ENCODE measurements around the gene ALDH5A1.

DNA sequence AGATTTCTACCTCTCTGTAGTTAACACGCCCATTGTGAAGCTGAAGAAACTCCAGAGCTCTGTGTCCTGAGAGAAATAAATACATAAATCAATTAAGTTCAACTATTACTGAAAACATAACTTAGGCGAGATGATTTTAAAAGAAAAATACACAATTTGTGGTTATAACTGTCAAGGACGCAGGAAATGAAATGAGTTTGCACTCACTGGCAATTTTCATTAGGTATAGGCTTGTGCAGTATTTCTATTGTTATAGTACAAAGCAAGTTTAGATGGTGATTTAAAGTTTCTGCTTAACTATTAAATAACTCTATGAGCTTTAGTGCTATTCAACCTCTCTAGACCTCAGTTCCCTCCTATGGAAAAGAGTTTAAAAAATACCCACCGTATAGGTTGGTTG lies 8.7 kb upstream of the ALDH5A1 start:
- TF ChIP-seq, protein P1, sequence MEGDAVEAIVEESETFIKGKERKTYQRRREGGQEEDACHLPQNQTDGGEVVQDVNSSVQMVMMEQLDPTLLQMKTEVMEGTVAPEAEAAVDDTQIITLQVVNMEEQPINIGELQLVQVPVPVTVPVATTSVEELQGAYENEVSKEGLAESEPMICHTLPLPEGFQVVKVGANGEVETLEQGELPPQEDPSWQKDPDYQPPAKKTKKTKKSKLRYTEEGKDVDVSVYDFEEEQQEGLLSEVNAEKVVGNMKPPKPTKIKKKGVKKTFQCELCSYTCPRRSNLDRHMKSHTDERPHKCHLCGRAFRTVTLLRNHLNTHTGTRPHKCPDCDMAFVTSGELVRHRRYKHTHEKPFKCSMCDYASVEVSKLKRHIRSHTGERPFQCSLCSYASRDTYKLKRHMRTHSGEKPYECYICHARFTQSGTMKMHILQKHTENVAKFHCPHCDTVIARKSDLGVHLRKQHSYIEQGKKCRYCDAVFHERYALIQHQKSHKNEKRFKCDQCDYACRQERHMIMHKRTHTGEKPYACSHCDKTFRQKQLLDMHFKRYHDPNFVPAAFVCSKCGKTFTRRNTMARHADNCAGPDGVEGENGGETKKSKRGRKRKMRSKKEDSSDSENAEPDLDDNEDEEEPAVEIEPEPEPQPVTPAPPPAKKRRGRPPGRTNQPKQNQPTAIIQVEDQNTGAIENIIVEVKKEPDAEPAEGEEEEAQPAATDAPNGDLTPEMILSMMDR (IDR thresholded peaks at IDR 0.05 in 2 of 3, conservative IDR thresholded peaks at IDR 0.05 in 1 of 3; ENCODE audit: control insufficient read depth in 2 of 3, extremely low read depth in 1 of 3, insufficient read depth in 1 of 3, low read depth in 3 of 3, low read length in 3 of 3) = no peak
- no peak for TF ChIP-seq EGR1 (IDR thresholded peaks at IDR 0.05; ENCODE audit: borderline replicate concordance in 1 of 2, low read depth in 2 of 2, low read length in 2 of 2)
- no peak for TF ChIP-seq ATF7 (IDR thresholded peaks at IDR 0.05; ENCODE audit: low read depth)
- no peak for TF ChIP-seq BHLHE40 (IDR thresholded peaks at IDR 0.05; ENCODE audit: borderline replicate concordance in 1 of 2, low read depth in 2 of 2, low read length in 1 of 2)
- TF ChIP-seq, protein P2, sequence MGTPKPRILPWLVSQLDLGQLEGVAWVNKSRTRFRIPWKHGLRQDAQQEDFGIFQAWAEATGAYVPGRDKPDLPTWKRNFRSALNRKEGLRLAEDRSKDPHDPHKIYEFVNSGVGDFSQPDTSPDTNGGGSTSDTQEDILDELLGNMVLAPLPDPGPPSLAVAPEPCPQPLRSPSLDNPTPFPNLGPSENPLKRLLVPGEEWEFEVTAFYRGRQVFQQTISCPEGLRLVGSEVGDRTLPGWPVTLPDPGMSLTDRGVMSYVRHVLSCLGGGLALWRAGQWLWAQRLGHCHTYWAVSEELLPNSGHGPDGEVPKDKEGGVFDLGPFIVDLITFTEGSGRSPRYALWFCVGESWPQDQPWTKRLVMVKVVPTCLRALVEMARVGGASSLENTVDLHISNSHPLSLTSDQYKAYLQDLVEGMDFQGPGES (IDR thresholded peaks at IDR 0.05) = no peak
- no peak for TF ChIP-seq CREB1 (IDR thresholded peaks at IDR 0.05; ENCODE audit: low read depth)
- no peak for TF ChIP-seq EZH2 (IDR thresholded peaks at IDR 0.05; ENCODE audit: borderline replicate concordance, control insufficient read depth, low read depth, low read length)
